ENCODE results near the gene SANBR. TPM values are rescaled to one million over a fixed set of nuclear protein-coding genes. Genes with fewer than 3 reads are reported as not detected.

The SANBR gene
- total and polyA plus RNA-seq, 2 of the 13 experiments (the other 11 are each of a cell fraction or from before 2014, with no cell fraction given), result 9.8 to 20.9 TPM

DNA sequence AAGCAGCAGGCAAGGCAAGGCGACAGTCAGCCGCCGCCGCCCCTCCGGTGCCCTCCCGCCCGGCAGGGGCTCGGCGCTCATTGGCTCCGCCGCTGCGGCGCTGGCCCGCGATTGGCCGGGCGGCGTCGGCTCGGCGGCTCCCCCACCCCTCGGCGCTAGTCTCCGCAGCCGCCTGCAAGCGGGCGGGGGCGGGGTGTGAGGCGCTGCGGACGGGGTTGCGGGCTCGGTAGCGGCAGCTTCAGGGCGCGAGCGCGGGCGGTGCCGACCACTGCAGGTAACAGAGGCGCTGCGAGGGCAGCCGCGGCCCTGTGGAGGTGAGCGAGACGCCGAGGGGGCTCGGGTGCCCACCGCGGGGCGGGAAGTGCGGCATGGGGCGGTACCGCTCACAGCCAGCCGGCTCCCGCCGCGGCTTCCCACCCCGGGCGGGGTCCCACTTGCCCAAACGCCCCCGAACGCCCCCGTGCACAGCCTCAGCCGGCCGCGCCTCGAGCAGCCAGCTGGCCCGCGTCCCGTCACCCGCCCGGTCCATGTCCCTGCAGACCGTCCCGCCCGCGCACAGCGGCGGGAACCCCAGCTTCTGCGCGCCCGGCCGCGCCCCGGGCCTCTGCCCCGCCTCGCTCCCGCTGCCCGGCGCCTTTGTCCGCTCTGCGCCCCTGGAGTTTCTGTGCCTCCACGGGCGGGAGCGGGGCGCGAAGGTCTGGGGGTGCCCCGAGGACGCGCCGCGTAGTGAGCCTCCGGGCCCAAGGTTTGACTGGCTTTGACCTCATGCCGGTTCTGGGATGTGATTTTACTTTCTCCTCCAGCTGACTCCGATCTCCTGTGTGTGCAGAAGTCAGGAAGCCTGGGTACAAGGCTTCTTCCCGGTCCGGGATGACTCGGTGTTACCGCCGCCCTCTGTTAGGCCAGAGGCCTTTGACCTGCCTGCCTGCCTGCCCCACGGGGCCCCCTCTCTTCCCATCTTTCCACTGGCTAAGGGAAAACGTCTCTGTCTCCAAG is at the start of gene SANBR (continued):
- TF ChIP-seq, protein P1, sequence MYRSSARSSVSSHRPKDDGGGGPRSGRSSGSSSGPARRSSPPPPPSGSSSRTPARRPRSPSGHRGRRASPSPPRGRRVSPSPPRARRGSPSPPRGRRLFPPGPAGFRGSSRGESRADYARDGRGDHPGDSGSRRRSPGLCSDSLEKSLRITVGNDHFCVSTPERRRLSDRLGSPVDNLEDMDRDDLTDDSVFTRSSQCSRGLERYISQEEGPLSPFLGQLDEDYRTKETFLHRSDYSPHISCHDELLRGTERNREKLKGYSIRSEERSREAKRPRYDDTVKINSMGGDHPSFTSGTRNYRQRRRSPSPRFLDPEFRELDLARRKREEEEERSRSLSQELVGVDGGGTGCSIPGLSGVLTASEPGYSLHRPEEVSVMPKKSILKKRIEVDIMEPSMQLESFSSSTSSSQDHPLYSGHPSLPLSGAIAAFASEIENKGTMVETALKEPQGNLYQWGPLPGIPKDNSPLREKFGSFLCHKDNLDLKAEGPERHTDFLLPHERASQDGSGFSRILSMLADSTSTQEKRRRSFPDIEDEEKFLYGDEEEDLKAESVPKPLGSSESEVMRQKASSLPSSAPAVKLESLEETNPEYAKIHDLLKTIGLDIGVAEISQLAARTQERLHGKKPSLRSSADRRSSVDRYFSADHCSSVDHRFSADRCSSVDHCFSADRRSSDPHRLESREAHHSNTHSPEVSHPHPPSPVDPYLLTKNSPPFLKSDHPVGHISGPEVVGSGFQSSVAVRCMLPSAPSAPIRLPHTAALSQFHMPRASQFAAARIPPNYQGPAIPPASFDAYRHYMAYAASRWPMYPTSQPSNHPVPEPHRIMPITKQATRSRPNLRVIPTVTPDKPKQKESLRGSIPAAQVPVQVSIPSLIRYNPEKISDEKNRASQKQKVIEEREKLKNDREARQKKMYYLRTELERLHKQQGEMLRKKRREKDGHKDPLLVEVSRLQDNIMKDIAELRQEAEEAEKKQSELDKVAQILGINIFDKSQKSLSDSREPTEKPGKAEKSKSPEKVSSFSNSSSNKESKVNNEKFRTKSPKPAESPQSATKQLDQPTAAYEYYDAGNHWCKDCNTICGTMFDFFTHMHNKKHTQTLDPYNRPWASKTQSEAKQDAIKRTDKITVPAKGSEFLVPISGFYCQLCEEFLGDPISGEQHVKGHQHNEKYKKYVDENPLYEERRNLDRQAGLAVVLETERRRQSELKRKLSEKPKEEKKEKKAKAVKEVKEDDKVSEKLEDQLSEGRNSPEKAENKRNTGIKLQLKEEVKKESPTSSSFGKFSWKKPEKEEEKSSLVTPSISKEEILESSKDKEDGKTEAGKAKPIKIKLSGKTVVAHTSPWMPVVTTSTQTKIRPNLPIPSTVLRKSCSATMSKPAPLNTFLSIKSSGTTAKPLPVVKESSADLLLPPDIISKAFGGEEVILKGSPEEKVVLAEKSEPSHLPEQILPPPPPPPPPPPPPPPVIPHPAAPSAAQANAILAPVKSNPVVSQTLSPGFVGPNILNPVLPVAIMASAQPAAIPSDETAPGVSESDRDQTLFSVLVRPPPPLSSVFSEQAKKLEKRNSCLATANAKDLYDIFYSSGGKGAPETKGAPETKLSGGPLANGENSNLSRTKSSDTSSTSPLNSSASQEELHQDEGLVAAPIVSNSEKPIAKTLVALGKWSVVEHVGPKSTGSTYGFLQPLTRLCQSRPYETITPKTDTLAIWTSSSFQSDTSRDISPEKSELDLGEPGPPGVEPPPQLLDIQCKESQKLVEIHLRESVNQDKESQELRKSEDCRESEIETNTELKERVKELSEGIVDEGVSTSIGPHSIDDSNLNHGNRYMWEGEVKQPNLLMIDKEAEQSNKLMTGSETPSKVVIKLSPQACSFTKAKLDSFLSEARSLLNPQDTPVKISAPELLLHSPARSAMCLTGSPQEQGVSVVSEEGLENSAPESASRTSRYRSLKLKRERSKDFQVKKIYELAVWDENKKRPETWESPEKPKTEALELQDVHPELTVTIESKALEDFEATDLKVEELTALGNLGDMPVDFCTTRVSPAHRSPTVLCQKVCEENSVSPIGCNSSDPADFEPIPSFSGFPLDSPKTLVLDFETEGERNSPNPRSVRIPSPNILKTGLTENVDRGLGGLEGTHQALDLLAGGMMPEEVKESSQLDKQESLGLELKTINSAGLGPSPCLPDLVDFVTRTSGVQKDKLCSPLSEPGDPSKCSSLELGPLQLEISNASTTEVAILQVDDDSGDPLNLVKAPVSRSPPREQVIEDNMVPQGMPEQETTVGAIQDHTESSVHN (CRISPR knock-in tag; IDR thresholded peaks at IDR 0.05), result no peak; the same call in 1 of the 2 replicates
- TF ChIP-seq ZNF235 (CRISPR knock-in tag; IDR thresholded peaks at IDR 0.05; ENCODE audit: borderline replicate concordance) (peak; percentile 47; the same call in 1 of the 2 replicates), EEA1 (CRISPR knock-in tag; IDR thresholded peaks at IDR 0.05; ENCODE audit: borderline replicate concordance) (peak; percentile 31; the same call in 1 of the 2 replicates), SP2 (CRISPR knock-in tag; IDR thresholded peaks at IDR 0.05) (peak; percentile 84), ZFX (CRISPR knock-in tag; IDR thresholded peaks at IDR 0.05; ENCODE audit: low read depth) (peak; percentile 88), ZNF230 (CRISPR knock-in tag; IDR thresholded peaks at IDR 0.05) (no peak), ZNF564 (CRISPR knock-in tag; IDR thresholded peaks at IDR 0.05) (peak; percentile 20; the same call in 1 of the 2 replicates), ZNF850 (CRISPR knock-in tag; conservative IDR thresholded peaks at IDR 0.05) (0 out of 2 replicates have a peak, but pooled peaks have one; percentile 16), ZNF724P (CRISPR knock-in tag; IDR thresholded peaks at IDR 0.05; ENCODE audit: borderline replicate concordance) (peak; percentile 65), MBNL3 (CRISPR knock-in tag; conservative IDR thresholded peaks at IDR 0.05) (no peak), ATF6 (CRISPR knock-in tag; conservative IDR thresholded peaks at IDR 0.05) (0 out of 2 replicates have a peak, but pooled peaks have one; percentile 17), MBD4 (IDR thresholded peaks at IDR 0.05; ENCODE audit: borderline replicate concordance, low read length) (no peak), ZNF3 (CRISPR knock-in tag; IDR thresholded peaks at IDR 0.05) (0 out of 2 replicates have a peak, but pooled peaks have one; percentile 6), BCL6 (CRISPR knock-in tag; IDR thresholded peaks at IDR 0.05) (0 out of 2 replicates have a peak, but pooled peaks have one; percentile 33), RFX1 (IDR thresholded peaks at IDR 0.05) (no peak), ATF7-NPFF (CRISPR knock-in tag; IDR thresholded peaks at IDR 0.05; ENCODE audit: low read depth) (peak; percentile 97), POLR2AphosphoS5 (IDR thresholded peaks at IDR 0.05; ENCODE audit: low read depth, low read length) (peak; percentile 56), ZNF879 (CRISPR knock-in tag; IDR thresholded peaks at IDR 0.05) (peak; percentile 73)
